22Rv1 (cell line): ENCODE measurements around the gene POMGNT2.

Source experiments
- H3K27ac ChIP-seq: fragments of 450-650 bp; 2 replicates; pipeline ENCODE4 v1.5.1; 2017
- CTCF ChIP-seq: fragments of 450-650 bp; IDR thresholded peaks from 2 replicates; pipeline ENCODE4 v1.5.1; 2017; ENCODE audit warnings: mild to moderate bottlenecking
- ZFX ChIP-seq: fragments of 450-650 bp; IDR thresholded peaks from 2 replicates; pipeline ENCODE4 v1.6.1; 2017; ENCODE audit warnings: antibody characterized with exemption, borderline replicate concordance

Gene POMGNT2

GRCh38 chr3:43030162-43030935 is 75.5 kb downstream of the POMGNT2 start:
- H3K27ac ChIP-seq = no peak overlapping the region
- TF ChIP-seq CTCF (no peak), ZFX (no peak)
